Measurements from ENCODE around the gene GRM4.
A peak's percentile ranks its signal among the peaks of the same experiment; 100 is the strongest.
"Not testable (repeated sequence)": the region's sequence is repeated elsewhere in the genome, so short reads cannot be mapped to it uniquely, and the experiment has no call there.

Gene GRM4

GRCh38 chr6:34189806-34190503 lies 44.1 kb upstream of the GRM4 start:
- no peaks in the 10 kb centered on the region for H3K9me3 ChIP-seq (ENCODE audit: insufficient read depth, low read length)
- H3K9me2 ChIP-seq (replicated peaks; ENCODE audit: insufficient read depth, low read length), result no peaks in the 10 kb centered on the region
- no peak overlapping the region for H3K9ac ChIP-seq (ENCODE audit: low read length)
- H3K4me2 ChIP-seq (ENCODE audit: low read depth, low read length, poor library complexity, severe bottlenecking), result no peak overlapping the region
- H3K4me3 ChIP-seq (ENCODE audit: insufficient read depth, low read length, poor library complexity, severe bottlenecking), result no peak overlapping the region
- no peaks in the 10 kb centered on the region for H4K20me1 ChIP-seq (ENCODE audit: low read depth, low read length)
- H3K36me3 ChIP-seq (ENCODE audit: low read length), result no peaks in the 10 kb centered on the region
- no peak overlapping the region for H3K27ac ChIP-seq (ENCODE audit: low read depth, low read length)
- H2AFZ ChIP-seq (ENCODE audit: low read depth, low read length, severe bottlenecking), result peak overlapping the region; percentile 50
- H3K27me3 ChIP-seq (ENCODE audit: low read length), result no peaks in the 10 kb centered on the region
- H3F3A ChIP-seq (ENCODE audit: insufficient read depth), result peaks cover 3% of the 10 kb centered on the region
- TF ChIP-seq EZH2phosphoT487 (conservative IDR thresholded peaks at IDR 0.05; ENCODE audit: low read length), result no peak
- TF ChIP-seq CTCF (IDR thresholded peaks at IDR 0.05; ENCODE audit: insufficient read depth, low read length, poor library complexity, severe bottlenecking), result peak; percentile 79
- H3K79me2 ChIP-seq (ENCODE audit: insufficient read depth, low read length), result no peaks in the 10 kb centered on the region

- H3K9me2 ChIP-seq (replicated peaks; ENCODE audit: insufficient read depth, low read length); H3K9ac ChIP-seq (ENCODE audit: low read length); H3K27ac ChIP-seq (ENCODE audit: low read depth, low read length); H3K27me3 ChIP-seq (ENCODE audit: low read length); H3K9me3 ChIP-seq (ENCODE audit: insufficient read depth, low read length); H3K36me3 ChIP-seq (ENCODE audit: low read length); H3K4me3 ChIP-seq (ENCODE audit: insufficient read depth, low read length, poor library complexity, severe bottlenecking); H3K79me2 ChIP-seq (ENCODE audit: insufficient read depth, low read length); H2AFZ ChIP-seq (ENCODE audit: low read depth, low read length, severe bottlenecking); H3K4me2 ChIP-seq (ENCODE audit: low read depth, low read length, poor library complexity, severe bottlenecking); H4K20me1 ChIP-seq (ENCODE audit: low read depth, low read length): not testable (repeated sequence)
- peaks cover 33% of the 10 kb centered on the region for H3F3A ChIP-seq (ENCODE audit: insufficient read depth)
Observed at GRCh38 chr6:34184726-34185125, 38.8 kb upstream of the GRM4 start.

GRCh38 chr6:34182751-34183531 lies 37.1 kb upstream of the GRM4 start:
- TF ChIP-seq EZH2phosphoT487 (conservative IDR thresholded peaks at IDR 0.05; ENCODE audit: low read length) (no peak), CTCF (IDR thresholded peaks at IDR 0.05; ENCODE audit: insufficient read depth, low read length, poor library complexity, severe bottlenecking) (no peak)
- H3K4me3 ChIP-seq (ENCODE audit: insufficient read depth, low read length, poor library complexity, severe bottlenecking), result peak overlapping the region; percentile 44
- peak overlapping the region; percentile 70 for H3K4me2 ChIP-seq (ENCODE audit: low read depth, low read length, poor library complexity, severe bottlenecking)
- peak overlapping the region; percentile 75 for H2AFZ ChIP-seq (ENCODE audit: low read depth, low read length, severe bottlenecking)
- H3K9me3 ChIP-seq (ENCODE audit: insufficient read depth, low read length), result no peaks in the 10 kb centered on the region
- H3K27ac ChIP-seq (ENCODE audit: low read depth, low read length), result peak overlapping the region; percentile 90
- no peaks in the 10 kb centered on the region for H3K79me2 ChIP-seq (ENCODE audit: insufficient read depth, low read length)
- no peaks in the 10 kb centered on the region for H3K27me3 ChIP-seq (ENCODE audit: low read length)
- H3K9ac ChIP-seq (ENCODE audit: low read length), result peak overlapping the region; percentile 45
- no peaks in the 10 kb centered on the region for H3K36me3 ChIP-seq (ENCODE audit: low read length)
- no peaks in the 10 kb centered on the region for H4K20me1 ChIP-seq (ENCODE audit: low read depth, low read length)
- no peaks in the 10 kb centered on the region for H3K9me2 ChIP-seq (replicated peaks; ENCODE audit: insufficient read depth, low read length)
- H3F3A ChIP-seq (ENCODE audit: insufficient read depth), result peaks cover 33% of the 10 kb centered on the region

- H3K27ac ChIP-seq (ENCODE audit: low read depth, low read length), result peak overlapping the region; percentile 90
- no peaks in the 10 kb centered on the region for H3K27me3 ChIP-seq (ENCODE audit: low read length)
- H4K20me1 ChIP-seq (ENCODE audit: low read depth, low read length), result no peaks in the 10 kb centered on the region
- TF ChIP-seq EZH2phosphoT487 (conservative IDR thresholded peaks at IDR 0.05; ENCODE audit: low read length), result no peak
- TF ChIP-seq CTCF (IDR thresholded peaks at IDR 0.05; ENCODE audit: insufficient read depth, low read length, poor library complexity, severe bottlenecking), result no peak
- peak overlapping the region; percentile 45 for H3K9ac ChIP-seq (ENCODE audit: low read length)
- peak overlapping the region; percentile 70 for H3K4me2 ChIP-seq (ENCODE audit: low read depth, low read length, poor library complexity, severe bottlenecking)
- peak overlapping the region; percentile 75 for H2AFZ ChIP-seq (ENCODE audit: low read depth, low read length, severe bottlenecking)
- no peaks in the 10 kb centered on the region for H3K36me3 ChIP-seq (ENCODE audit: low read length)
- H3F3A ChIP-seq (ENCODE audit: insufficient read depth), result peaks cover 33% of the 10 kb centered on the region
- H3K4me3 ChIP-seq (ENCODE audit: insufficient read depth, low read length, poor library complexity, severe bottlenecking), result no peak overlapping the region
- no peaks in the 10 kb centered on the region for H3K79me2 ChIP-seq (ENCODE audit: insufficient read depth, low read length)
- no peaks in the 10 kb centered on the region for H3K9me3 ChIP-seq (ENCODE audit: insufficient read depth, low read length)
- no peaks in the 10 kb centered on the region for H3K9me2 ChIP-seq (replicated peaks; ENCODE audit: insufficient read depth, low read length)
Observed at GRCh38 chr6:34181908-34182307, 36.0 kb upstream of the GRM4 start.

Data from SU-DHL-6 (cell line).